GM23338 (cell line): ENCODE data around the gene BBX. TPM values are rescaled to one million over a fixed set of nuclear protein-coding genes. Genes with fewer than 3 reads are reported as not detected.

Source experiments
- ATAC-seq: fragments of 200-7000 bp; cut with Tn5 transposase; 3 replicates; pipeline ENCODE4 v1.9.1; 2020
- DNase-seq: peaks from one replicate; pipeline ENCODE4 v3.0.0-alpha.2; 2015; ENCODE audit warnings: low spot score
- H2AFZ ChIP-seq: fragments of 200-600 bp; sonication (generic); 2 replicates; pipeline ENCODE4 v1.8.0; 2016; ENCODE audit warnings: antibody characterized with exemption, mild to moderate bottlenecking, moderate library complexity
- H3F3A ChIP-seq: fragments of 200-600 bp; sonication (generic); replicated peaks from 2 replicates; pipeline ENCODE4 v1.8.0; 2017; ENCODE audit warnings: antibody characterized with exemption, mixed run types, low read depth
- H3K27ac ChIP-seq: fragments of 200-600 bp; sonication (generic); 2 replicates; pipeline ENCODE4 v1.6.1; 2016; ENCODE audit warnings: low read depth
- H3K27me3 ChIP-seq: fragments of 200-600 bp; sonication (generic); 2 replicates; pipeline ENCODE4 v1.8.0; 2016; ENCODE audit warnings: mild to moderate bottlenecking, mixed run types, moderate library complexity; ENCODE audit not compliant: insufficient read depth
- H3K36me3 ChIP-seq: fragments of 200-600 bp; sonication (generic); 2 replicates; pipeline ENCODE4 v1.8.0; 2016; ENCODE audit warnings: mild to moderate bottlenecking; ENCODE audit not compliant: insufficient read depth
- H3K4me1 ChIP-seq: fragments of 200-600 bp; sonication (generic); 2 replicates; pipeline ENCODE4 v1.8.0; 2016; ENCODE audit warnings: mild to moderate bottlenecking, moderate library complexity; ENCODE audit not compliant: insufficient read depth
- H3K4me2 ChIP-seq: fragments of 200-600 bp; sonication (generic); 2 replicates; pipeline ENCODE4 v1.7.1; 2017; ENCODE audit warnings: mixed run types
- H3K4me3 ChIP-seq: fragments of 200-600 bp; sonication (generic); 2 replicates; pipeline ENCODE4 v1.6.1; 2016; ENCODE audit warnings: mixed run types
- H3K79me2 ChIP-seq: fragments of 200-600 bp; sonication (generic); replicated peaks from 2 replicates; pipeline ENCODE4 v1.8.0; 2017; ENCODE audit warnings: mild to moderate bottlenecking; ENCODE audit not compliant: insufficient read depth
- H3K9me2 ChIP-seq: fragments of 200-600 bp; sonication (generic); 2 replicates; pipeline ENCODE4 v1.8.0; 2017; ENCODE audit not compliant: insufficient read depth
- H4K20me1 ChIP-seq: fragments of 200-600 bp; sonication (generic); replicated peaks from 2 replicates; pipeline ENCODE4 v1.8.0; 2017; ENCODE audit warnings: mild to moderate bottlenecking; ENCODE audit not compliant: insufficient read depth
- H3K27ac Mint-ChIP-seq: 2 replicates; pipeline ENCODE4 v1.8.0; 2020; ENCODE audit warnings: inconsistent platforms, mild to moderate bottlenecking, moderate library complexity, mixed read lengths
- H3K27me3 Mint-ChIP-seq: 3 replicates; pipeline ENCODE4 v1.8.0; 2022; ENCODE audit warnings: low read depth, mild to moderate bottlenecking, moderate library complexity, mixed read lengths, inconsistent platforms; ENCODE audit not compliant: insufficient read depth, poor library complexity
- H3K36me3 Mint-ChIP-seq: 3 replicates; pipeline ENCODE4 v1.8.0; 2021; ENCODE audit warnings: low read depth, mild to moderate bottlenecking, inconsistent platforms, moderate library complexity, mixed read lengths
- H3K4me1 Mint-ChIP-seq: 3 replicates; pipeline ENCODE4 v1.8.0; 2020; ENCODE audit warnings: mild to moderate bottlenecking, inconsistent platforms, mixed read lengths
- H3K4me3 Mint-ChIP-seq: 3 replicates; pipeline ENCODE4 v1.8.0; 2021; ENCODE audit warnings: moderate library complexity, mild to moderate bottlenecking, inconsistent platforms, mixed read lengths
- H3K9me3 Mint-ChIP-seq: 3 replicates; pipeline ENCODE4 v1.8.0; 2020; ENCODE audit warnings: moderate library complexity, mild to moderate bottlenecking, inconsistent platforms, mixed read lengths
- CREB1 ChIP-seq: fragments of 250-450 bp; sonication (Bioruptor Pico); IDR thresholded peaks from 2 replicates; pipeline ENCODE4 v1.5.0; 2020; ENCODE audit warnings: low read depth, mild to moderate bottlenecking, moderate library complexity
- JUNB ChIP-seq: IDR thresholded peaks from one replicate; pipeline ENCODE4 v1.6.1; 2016; ENCODE audit warnings: antibody characterized with exemption; ENCODE audit not compliant: unreplicated experiment
- POLR2AphosphoS5 ChIP-seq: IDR thresholded peaks from 2 replicates; pipeline ENCODE4 v1.6.1; 2016; ENCODE audit warnings: antibody characterized with exemption, low read depth
- ZNF114 ChIP-seq: fragments of 250-450 bp; sonication (Bioruptor Pico); IDR thresholded peaks from 2 replicates; pipeline ENCODE4 v1.5.0; 2020; ENCODE audit warnings: mild to moderate bottlenecking, moderate library complexity
- ZNF331 ChIP-seq: fragments of 250-450 bp; sonication (Bioruptor Pico); IDR thresholded peaks from 2 replicates; pipeline ENCODE4 v1.5.0; 2020; ENCODE audit warnings: low read depth, mild to moderate bottlenecking, moderate library complexity
- polyA plus RNA-seq: library from polyadenylated mRNA; unstranded; fragments of >200 nt; fragmentation: Nextera tagmentation; extraction: Ambion mirVana; gene quantifications from 2 replicates; pipeline ENCODE4 v1.2.1, GENCODE V29; 2016
- total RNA-seq: library from RNA; depleted of rRNA; stranded (reverse); fragments of >200 nt; shearing (Covaris generic); gene quantifications from 2 replicates; pipeline ENCODE4 v1.2.3, GENCODE V29; 2014
- TF ChIP-seq, protein P1 (sequence below), 2 experiments: fragments of 200-600 bp in 1 of 2; sonication (generic) in 1 of 2; conservative IDR thresholded peaks; 2 replicates each; pipeline versions ENCODE4 v1.5.1 to v1.6.1; 2016 to 2017; ENCODE audit warnings: antibody characterized with exemption in 2 of 2, low read depth in 2 of 2, mild to moderate bottlenecking in 2 of 2, moderate library complexity in 1 of 2
- TF ChIP-seq, protein P2 (sequence below): IDR thresholded peaks from one replicate; pipeline ENCODE4 v1.6.1; 2018; ENCODE audit warnings: antibody characterized with exemption; ENCODE audit not compliant: unreplicated experiment
- TF ChIP-seq, protein P3 (sequence below): IDR thresholded peaks from 2 replicates; pipeline ENCODE4 v1.6.1; 2016; ENCODE audit warnings: antibody characterized with exemption

BBX gene
- total and polyA plus RNA-seq, 2 experiments from 2014 or later = 35.2 to 44.1 TPM

DNA sequence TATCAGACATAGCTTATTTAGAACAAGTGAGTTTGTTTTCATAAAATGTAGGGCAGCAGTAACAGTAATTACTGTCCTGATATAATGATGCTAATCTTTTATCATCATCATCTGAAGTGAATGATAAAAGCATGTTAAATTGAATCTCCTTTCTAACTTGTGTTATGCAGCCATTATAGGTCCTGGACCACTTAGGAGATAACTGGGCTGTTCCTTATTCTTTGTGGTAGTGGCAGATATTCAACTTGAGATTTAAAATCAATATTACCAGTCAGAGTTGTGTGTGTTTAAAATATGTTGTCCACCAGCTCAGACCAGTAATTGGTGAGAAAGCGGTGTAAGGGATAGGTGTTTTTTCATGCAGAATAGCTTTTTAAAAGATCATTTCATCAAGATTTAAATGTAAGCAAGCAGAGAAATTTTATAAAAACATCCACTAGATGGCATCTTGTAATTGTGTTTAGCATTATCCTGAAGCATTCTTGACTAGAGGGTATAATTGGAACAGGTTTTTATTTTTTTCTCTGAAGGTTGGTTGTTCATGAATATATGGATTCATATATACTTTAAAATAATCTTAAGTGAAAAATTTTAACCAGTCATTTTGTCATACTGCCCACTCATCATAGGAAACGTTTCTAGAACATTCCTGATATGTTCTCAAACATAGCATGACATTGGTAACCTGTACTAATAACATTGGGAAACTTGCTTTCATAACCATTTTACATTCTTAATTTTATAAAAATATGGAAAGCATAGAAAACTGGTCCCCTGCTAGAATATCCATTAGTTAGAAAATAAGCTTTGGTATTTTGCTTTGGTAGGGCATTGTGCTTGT, 153.9 kb downstream of the BBX start:
- Mint-ChIP-seq H3K36me3 (peaks cover 10% of the 10 kb centered on the region; the same call in 2 of the 3 replicates), H3K27ac (no peak overlapping the region), H3K4me1 (peaks cover 6% of the 10 kb centered on the region; the same call in 2 of the 3 replicates), H3K4me3 (no peak overlapping the region), H3K9me3 (no peaks in the 10 kb centered on the region; the same call in 2 of the 3 replicates), H3K27me3 (no peaks in the 10 kb centered on the region)
- Histone ChIP-seq H3K36me3 (no peaks in the 10 kb centered on the region), H4K20me1 (no peaks in the 10 kb centered on the region), H3K27ac (no peak overlapping the region), H3K4me3 (no peak overlapping the region), H3K9me2 (no peaks in the 10 kb centered on the region), H3K4me2 (no peak overlapping the region), H3K27me3 (no peaks in the 10 kb centered on the region), H3K4me1 (no peaks in the 10 kb centered on the region), H2AFZ (no peak overlapping the region), H3K79me2 (no peaks in the 10 kb centered on the region), H3F3A (no peaks in the 10 kb centered on the region)
- no peak for TF ChIP-seq CREB1 (CRISPR knock-in tag)
- no peak for TF ChIP-seq POLR2AphosphoS5
- no peak for TF ChIP-seq ZNF114 (CRISPR knock-in tag)
- TF ChIP-seq, protein P1, sequence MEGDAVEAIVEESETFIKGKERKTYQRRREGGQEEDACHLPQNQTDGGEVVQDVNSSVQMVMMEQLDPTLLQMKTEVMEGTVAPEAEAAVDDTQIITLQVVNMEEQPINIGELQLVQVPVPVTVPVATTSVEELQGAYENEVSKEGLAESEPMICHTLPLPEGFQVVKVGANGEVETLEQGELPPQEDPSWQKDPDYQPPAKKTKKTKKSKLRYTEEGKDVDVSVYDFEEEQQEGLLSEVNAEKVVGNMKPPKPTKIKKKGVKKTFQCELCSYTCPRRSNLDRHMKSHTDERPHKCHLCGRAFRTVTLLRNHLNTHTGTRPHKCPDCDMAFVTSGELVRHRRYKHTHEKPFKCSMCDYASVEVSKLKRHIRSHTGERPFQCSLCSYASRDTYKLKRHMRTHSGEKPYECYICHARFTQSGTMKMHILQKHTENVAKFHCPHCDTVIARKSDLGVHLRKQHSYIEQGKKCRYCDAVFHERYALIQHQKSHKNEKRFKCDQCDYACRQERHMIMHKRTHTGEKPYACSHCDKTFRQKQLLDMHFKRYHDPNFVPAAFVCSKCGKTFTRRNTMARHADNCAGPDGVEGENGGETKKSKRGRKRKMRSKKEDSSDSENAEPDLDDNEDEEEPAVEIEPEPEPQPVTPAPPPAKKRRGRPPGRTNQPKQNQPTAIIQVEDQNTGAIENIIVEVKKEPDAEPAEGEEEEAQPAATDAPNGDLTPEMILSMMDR (conservative IDR thresholded peaks at IDR 0.05; ENCODE audit: low read depth in 2 of 2) = peak in 1 of 2 experiments; percentile 70
- TF ChIP-seq, protein P2, sequence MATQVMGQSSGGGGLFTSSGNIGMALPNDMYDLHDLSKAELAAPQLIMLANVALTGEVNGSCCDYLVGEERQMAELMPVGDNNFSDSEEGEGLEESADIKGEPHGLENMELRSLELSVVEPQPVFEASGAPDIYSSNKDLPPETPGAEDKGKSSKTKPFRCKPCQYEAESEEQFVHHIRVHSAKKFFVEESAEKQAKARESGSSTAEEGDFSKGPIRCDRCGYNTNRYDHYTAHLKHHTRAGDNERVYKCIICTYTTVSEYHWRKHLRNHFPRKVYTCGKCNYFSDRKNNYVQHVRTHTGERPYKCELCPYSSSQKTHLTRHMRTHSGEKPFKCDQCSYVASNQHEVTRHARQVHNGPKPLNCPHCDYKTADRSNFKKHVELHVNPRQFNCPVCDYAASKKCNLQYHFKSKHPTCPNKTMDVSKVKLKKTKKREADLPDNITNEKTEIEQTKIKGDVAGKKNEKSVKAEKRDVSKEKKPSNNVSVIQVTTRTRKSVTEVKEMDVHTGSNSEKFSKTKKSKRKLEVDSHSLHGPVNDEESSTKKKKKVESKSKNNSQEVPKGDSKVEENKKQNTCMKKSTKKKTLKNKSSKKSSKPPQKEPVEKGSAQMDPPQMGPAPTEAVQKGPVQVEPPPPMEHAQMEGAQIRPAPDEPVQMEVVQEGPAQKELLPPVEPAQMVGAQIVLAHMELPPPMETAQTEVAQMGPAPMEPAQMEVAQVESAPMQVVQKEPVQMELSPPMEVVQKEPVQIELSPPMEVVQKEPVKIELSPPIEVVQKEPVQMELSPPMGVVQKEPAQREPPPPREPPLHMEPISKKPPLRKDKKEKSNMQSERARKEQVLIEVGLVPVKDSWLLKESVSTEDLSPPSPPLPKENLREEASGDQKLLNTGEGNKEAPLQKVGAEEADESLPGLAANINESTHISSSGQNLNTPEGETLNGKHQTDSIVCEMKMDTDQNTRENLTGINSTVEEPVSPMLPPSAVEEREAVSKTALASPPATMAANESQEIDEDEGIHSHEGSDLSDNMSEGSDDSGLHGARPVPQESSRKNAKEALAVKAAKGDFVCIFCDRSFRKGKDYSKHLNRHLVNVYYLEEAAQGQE = no peak
- TF ChIP-seq, protein P3, sequence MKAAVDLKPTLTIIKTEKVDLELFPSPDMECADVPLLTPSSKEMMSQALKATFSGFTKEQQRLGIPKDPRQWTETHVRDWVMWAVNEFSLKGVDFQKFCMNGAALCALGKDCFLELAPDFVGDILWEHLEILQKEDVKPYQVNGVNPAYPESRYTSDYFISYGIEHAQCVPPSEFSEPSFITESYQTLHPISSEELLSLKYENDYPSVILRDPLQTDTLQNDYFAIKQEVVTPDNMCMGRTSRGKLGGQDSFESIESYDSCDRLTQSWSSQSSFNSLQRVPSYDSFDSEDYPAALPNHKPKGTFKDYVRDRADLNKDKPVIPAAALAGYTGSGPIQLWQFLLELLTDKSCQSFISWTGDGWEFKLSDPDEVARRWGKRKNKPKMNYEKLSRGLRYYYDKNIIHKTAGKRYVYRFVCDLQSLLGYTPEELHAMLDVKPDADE = no peak
- TF ChIP-seq ZNF331 (CRISPR knock-in tag) = no peak
- TF ChIP-seq JUNB = no peak
- ATAC-seq (no peak), DNase-seq (peak; percentile 62)
